Activated T-cell treated with anti-CD3 and anti-CD28 coated beads, Interleukin-2, amount 50 U/mL, for 72 hours (primary cell): ENCODE measurements around the gene MYBPH. TPM values are rescaled to one million over a fixed set of nuclear protein-coding genes. Genes with fewer than 3 reads are reported as not detected.

Experiments used
- ATAC-seq, 2 donors: fragments of 150-1000 bp; cut with Tn5 transposase; replicated peaks in 1 of 2; 2 replicates each; pipeline ENCODE4 v1.10.0; 2021; ENCODE audit warnings: moderate library complexity in 2 of 2, mild to moderate bottlenecking in 1 of 2
- DNase-seq, 2 donors: peaks; one replicate each; pipeline ENCODE4 v3.0.0; 2021 to 2022; ENCODE audit warnings: mixed read lengths in 1 of 2
- H3K27ac Mint-ChIP-seq: one replicate; pipeline ENCODE4 v1.8.0; 2022; ENCODE audit warnings: mild to moderate bottlenecking, moderate library complexity, mixed read lengths
- H3K27me3 Mint-ChIP-seq: one replicate; pipeline ENCODE4 v1.8.0; 2022; ENCODE audit warnings: low read depth, mixed read lengths
- H3K36me3 Mint-ChIP-seq, 2 donors: one replicate each; pipeline ENCODE4 v1.8.0; 2022; ENCODE audit warnings: mixed read lengths in 2 of 2, mild to moderate bottlenecking in 1 of 2; ENCODE audit not compliant: insufficient read depth in 2 of 2
- H3K4me1 Mint-ChIP-seq: one replicate; pipeline ENCODE4 v1.8.0; 2022; ENCODE audit warnings: low read depth, mixed read lengths
- H3K4me3 Mint-ChIP-seq, 2 donors: one replicate each; pipeline ENCODE4 v1.8.0; 2022; ENCODE audit warnings: mild to moderate bottlenecking in 2 of 2, mixed read lengths in 2 of 2, moderate library complexity in 2 of 2
- H3K9me3 Mint-ChIP-seq, 2 donors: one replicate each; pipeline ENCODE4 v1.8.0; 2022; ENCODE audit warnings: mixed read lengths in 2 of 2
- total RNA-seq, 2 donors: library from RNA; stranded (reverse); gene quantifications; one replicate each; pipeline ENCODE4 v1.2.3, GENCODE V29; 2022

MYBPH gene
- total RNA-seq, 2 donors from 2014 or later, result not detected

DNA sequence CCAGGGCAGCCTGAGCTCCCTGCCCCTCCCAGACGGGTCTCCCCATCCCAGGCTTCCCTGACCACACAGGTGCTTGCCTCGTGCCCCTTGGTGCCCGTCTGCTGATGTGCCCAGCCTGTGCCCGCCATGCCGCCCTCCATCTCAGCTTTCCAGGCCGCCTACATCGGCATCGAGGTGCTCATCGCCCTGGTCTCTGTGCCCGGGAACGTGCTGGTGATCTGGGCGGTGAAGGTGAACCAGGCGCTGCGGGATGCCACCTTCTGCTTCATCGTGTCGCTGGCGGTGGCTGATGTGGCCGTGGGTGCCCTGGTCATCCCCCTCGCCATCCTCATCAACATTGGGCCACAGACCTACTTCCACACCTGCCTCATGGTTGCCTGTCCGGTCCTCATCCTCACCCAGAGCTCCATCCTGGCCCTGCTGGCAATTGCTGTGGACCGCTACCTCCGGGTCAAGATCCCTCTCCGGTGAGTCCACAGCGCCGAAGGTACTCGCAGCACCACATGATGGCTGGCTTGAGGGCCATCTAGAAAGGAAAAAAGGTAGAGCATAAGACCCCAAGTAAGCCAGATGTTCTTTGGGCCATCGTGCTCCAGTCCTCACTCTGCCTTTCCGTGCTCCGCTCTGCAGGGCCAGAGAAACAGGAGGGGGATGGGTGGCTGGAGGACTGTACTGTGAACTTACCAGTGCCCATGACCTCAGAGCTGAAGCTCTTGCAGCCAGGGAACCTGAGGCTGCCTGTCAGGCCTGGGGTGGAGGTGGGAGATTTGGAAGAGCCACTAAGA is 46.7 kb downstream of the MYBPH start:
- Mint-ChIP-seq H3K27ac (no peak overlapping the region), H3K4me1 (peaks cover 14% of the 10 kb centered on the region), H3K27me3 (peaks cover 46% of the 10 kb centered on the region), H3K9me3 (no peaks in the 10 kb centered on the region), H3K36me3 (no peaks in the 10 kb centered on the region), H3K4me3 (peak overlapping the region in 1 of 2 donors; percentile 38)
- no peak for DNase-seq
- no peak for ATAC-seq

- Mint-ChIP-seq H3K9me3 (no peaks in the 10 kb centered on the region), H3K4me1 (peaks cover 14% of the 10 kb centered on the region), H3K27me3 (peaks cover 51% of the 10 kb centered on the region)
Observed at GRCh38 chr1:203128431-203128715, 47.3 kb downstream of the MYBPH start.

DNA sequence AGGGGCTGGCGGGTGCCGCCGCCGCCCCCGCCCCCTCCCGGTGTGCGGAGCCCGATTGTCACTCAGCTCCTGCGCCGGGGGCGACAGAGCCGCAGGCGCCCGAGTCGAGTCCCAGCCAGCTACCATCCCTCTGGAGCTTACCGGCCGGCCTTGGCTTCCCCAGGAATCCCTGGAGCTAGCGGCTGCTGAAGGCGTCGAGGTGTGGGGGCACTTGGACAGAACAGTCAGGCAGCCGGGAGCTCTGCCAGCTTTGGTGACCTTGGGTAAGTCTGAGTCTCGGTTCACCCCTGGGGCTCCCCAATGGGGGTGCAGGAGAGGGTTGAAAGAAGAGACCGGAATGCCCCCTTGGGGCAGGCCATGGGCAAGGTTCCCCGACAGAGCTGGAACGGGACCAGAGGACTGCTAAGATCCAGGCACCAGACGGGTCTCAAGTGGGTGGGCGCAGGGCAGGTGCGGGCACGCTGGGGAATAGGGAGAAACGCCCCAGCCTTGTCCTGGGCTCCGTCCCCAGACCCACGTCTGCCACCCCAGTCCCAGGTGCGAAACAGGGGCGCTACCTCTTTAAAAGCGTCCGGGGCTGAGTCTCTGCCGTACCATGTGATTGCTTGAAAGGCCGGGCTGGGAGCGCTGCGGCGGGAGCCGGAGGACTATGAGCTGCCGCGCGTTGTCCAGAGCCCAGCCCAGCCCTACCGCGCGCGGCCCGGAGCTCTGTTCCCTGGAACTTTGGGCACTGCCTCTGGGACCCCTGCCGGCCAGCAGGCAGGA is 47.8 kb downstream of the MYBPH start, which contains the start of gene ADORA1:
ADORA1 (plus strand) TSS at position 61 of the 765 bp plus-strand sequence. CDS start 1,116 bp downstream, outside the sequence.
- H3K9me3 Mint-ChIP-seq, result no peaks in the 10 kb centered on the region
- H3K27me3 Mint-ChIP-seq, result peaks cover 51% of the 10 kb centered on the region
- ATAC-seq (peak in 1 of 2 donors; percentile 51), DNase-seq (peak in 1 of 2 donors; percentile 8)
- peak within 1 kb of the TSS; percentile 60 to 70 for H3K4me3 Mint-ChIP-seq
- no peak within 1 kb of the TSS for H3K27ac Mint-ChIP-seq
- peaks cover 14% of the 10 kb centered on the region for H3K4me1 Mint-ChIP-seq
- H3K36me3 Mint-ChIP-seq, result no peaks in the 10 kb centered on the region

More at GRCh38 chr1:203128431-203128715, 47.3 kb downstream of the MYBPH start:
- no peak for DNase-seq
- no peak overlapping the region for H3K27ac Mint-ChIP-seq
- H3K4me3 Mint-ChIP-seq, result peak overlapping the region in 1 of 2 donors; percentile 70
- no peak for ATAC-seq
- no peaks in the 10 kb centered on the region for H3K36me3 Mint-ChIP-seq

DNA sequence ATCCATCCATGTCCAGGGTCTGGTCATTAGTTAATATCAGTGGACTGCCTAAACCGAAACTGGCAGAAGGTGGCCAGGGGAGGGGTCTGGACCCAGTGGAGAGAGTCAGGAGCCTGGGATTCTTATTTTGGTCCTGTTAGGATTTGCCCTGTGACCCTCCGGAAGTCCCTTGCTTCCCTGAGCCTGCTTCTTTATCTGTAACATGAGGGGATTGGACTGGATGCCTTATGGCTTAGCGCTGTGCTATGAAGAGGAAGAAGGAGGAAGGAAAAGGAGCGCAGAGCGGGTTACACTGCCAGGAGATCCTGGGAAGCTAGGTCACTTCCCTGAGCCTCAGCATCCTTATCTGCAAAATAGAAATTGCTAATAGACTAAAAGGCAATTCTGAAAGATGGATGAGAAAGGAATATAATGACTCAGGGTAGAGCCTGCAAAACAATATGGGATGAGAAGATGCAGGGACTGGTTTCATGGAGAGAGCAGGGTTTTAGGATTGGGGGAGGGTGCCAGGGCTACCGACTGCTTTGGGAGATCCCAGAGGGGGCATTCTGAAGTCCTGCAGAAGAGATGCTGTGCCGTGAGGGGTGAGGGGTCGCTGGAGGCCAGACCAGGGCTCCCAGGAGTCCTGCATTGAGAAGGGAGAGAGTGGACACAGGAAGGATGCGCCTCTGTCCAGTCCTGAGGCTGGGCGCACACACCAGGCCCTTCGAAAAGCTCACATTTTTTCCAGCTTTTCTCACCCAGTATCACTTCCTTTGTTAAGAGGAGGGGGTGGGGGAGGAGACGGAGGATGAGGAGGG is 48.6 kb downstream of the MYBPH start:
- ATAC-seq (no peak), DNase-seq (no peak)
- H3K27ac Mint-ChIP-seq, result no peak overlapping the region
- H3K9me3 Mint-ChIP-seq, result no peaks in the 10 kb centered on the region
- H3K4me1 Mint-ChIP-seq, result peaks cover 14% of the 10 kb centered on the region
- peaks cover 55% of the 10 kb centered on the region for H3K27me3 Mint-ChIP-seq
- no peaks in the 10 kb centered on the region for H3K36me3 Mint-ChIP-seq
- peak overlapping the region; percentile 33 to 59 for H3K4me3 Mint-ChIP-seq

GRCh38 chr1:203126151-203126865 is 49.3 kb downstream of the MYBPH start:
- Mint-ChIP-seq H3K27ac (no peak overlapping the region), H3K36me3 (no peaks in the 10 kb centered on the region), H3K4me1 (peaks cover 14% of the 10 kb centered on the region), H3K27me3 (peaks cover 63% of the 10 kb centered on the region), H3K9me3 (no peaks in the 10 kb centered on the region), H3K4me3 (no peak overlapping the region)
- no peak for DNase-seq
- no peak for ATAC-seq

DNA sequence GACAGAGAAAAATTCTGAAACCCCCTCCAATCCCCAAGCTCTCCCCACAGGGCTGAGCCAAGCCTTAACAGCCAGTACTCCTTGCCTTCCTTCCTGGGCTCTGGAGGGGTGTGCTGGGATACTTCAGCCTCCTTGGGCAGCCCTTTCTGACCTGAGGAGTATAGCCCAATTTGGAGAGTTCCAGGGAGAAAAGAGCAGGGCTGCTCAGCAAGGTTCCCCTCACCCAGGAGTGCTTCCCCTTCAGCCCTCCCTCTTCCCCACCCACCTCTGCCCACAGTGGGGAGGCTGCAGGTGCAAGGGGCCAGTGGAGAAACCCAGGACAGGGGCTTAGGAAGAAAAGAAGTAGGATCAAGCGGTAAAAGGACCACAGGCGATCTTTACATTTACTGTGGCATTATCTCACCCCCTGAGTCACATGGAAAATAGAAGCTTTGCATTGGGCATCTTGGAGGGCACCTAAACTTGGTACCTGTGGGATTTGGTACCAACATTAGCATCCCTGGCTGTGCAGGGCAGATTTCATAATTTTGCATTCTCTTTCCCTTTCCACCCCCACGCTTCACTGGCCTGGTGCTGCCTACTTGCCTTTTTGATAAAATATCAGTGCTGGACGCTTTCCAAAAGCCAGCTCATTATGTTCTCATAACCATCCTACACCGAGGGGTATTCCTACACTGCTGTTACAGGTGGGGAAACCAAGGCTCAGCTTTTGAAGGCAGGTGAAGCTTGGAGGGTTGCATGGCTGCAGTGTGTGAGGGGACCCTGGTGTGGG is 50.9 kb downstream of the MYBPH start:
- H3K27me3 Mint-ChIP-seq, result peaks cover 79% of the 10 kb centered on the region
- peaks cover 14% of the 10 kb centered on the region for H3K4me1 Mint-ChIP-seq
- H3K27ac Mint-ChIP-seq, result no peak overlapping the region
- no peaks in the 10 kb centered on the region for H3K9me3 Mint-ChIP-seq
- H3K36me3 Mint-ChIP-seq, result no peaks in the 10 kb centered on the region
- ATAC-seq, result no peak
- no peak overlapping the region for H3K4me3 Mint-ChIP-seq
- no peak for DNase-seq

DNA sequence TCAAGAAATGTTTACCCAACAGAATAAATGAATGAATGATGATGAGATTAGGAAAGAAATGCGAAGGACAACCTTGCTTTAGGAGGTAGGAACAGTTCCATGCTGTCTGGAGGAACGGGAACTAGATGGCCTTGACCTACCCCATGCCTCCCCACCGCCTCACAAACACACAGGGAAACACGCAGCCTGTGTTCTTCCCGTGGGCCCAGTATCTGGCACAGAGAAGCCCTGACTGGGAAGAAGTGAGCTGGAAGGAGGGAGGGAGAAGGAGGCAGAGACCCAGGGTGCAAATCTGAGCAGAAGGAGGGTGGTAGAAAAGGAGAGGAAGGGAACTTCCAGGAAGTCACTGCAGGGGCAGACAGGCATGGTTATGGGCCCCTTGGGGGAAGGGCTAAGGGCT is 51.6 kb downstream of the MYBPH start:
- no peak for ATAC-seq
- Mint-ChIP-seq H3K4me1 (peaks cover 14% of the 10 kb centered on the region), H3K27me3 (peaks cover 75% of the 10 kb centered on the region), H3K36me3 (no peaks in the 10 kb centered on the region), H3K9me3 (no peaks in the 10 kb centered on the region), H3K4me3 (no peak overlapping the region), H3K27ac (no peak overlapping the region)
- DNase-seq, result no peak

- ATAC-seq (no peak), DNase-seq (no peak)
- Mint-ChIP-seq H3K27me3 (peaks cover 74% of the 10 kb centered on the region), H3K9me3 (no peaks in the 10 kb centered on the region), H3K36me3 (no peaks in the 10 kb centered on the region), H3K27ac (no peak overlapping the region), H3K4me1 (peaks cover 3% of the 10 kb centered on the region), H3K4me3 (no peak overlapping the region)
Observed at GRCh38 chr1:203122159-203122558, 53.5 kb downstream of the MYBPH start.

GRCh38 chr1:203121186-203122015 is 54.2 kb downstream of the MYBPH start:
- ATAC-seq, result no peak
- no peaks in the 10 kb centered on the region for H3K4me1 Mint-ChIP-seq
- no peak overlapping the region for H3K4me3 Mint-ChIP-seq
- no peak overlapping the region for H3K27ac Mint-ChIP-seq
- DNase-seq, result no peak
- no peaks in the 10 kb centered on the region for H3K36me3 Mint-ChIP-seq
- no peaks in the 10 kb centered on the region for H3K9me3 Mint-ChIP-seq
- peaks cover 70% of the 10 kb centered on the region for H3K27me3 Mint-ChIP-seq

DNA sequence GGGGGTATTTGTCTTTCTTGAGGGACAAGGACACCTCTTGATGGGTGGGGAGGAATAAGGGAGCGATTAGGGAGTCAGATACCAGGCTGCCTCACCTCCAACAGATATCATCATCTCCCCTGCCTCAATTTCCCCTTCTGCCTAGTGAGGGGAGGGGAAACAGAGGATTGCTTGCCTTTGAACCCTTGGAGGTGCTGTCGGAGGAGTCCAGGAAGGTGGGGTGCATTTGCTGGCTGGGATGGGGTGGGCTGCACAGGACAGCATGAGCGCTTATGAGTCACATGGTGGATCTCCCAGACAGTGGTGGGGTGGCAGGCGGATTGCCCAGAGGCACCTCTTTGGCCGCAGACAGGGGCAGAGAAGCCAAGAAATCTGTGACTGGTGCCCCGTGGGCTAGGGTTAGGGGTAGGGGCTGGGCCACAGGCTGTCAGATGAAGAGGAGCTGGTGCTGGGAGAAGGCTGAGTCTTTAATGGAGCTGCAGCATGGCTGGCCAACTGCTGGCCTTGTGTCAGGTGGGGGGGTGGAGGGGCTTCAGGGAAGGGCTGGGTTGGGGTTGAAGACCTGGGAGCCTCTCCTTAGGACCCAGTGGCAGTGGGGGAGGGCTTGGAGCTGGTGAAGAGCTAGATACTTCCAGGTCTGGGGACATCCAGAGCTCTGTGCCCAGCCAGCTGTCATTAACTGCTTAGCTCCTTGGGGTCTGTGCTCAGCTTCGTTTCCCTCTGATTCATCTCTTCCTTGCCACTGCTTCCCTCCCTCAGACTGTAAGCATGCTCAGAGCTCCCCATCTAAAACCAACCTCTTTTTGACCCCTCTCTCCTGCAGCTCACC is 55.1 kb downstream of the MYBPH start:
- Mint-ChIP-seq H3K9me3 (no peaks in the 10 kb centered on the region), H3K4me1 (no peaks in the 10 kb centered on the region), H3K4me3 (no peak overlapping the region), H3K36me3 (no peaks in the 10 kb centered on the region), H3K27ac (no peak overlapping the region), H3K27me3 (peaks cover 68% of the 10 kb centered on the region)
- ATAC-seq, result no peak
- DNase-seq, result no peak
